Measurements from ENCODE around the gene NT5C2. TPM values are rescaled to one million over a fixed set of nuclear protein-coding genes. Genes with fewer than 3 reads are reported as not detected.

The NT5C2 gene
- total RNA-seq, 1 donor from 2014 or later = 81.0 TPM

GRCh38 chr10:103127241-103127640, 65.8 kb downstream of the NT5C2 start:
- H3K27me3 Mint-ChIP-seq (ENCODE audit: low read depth) = no peaks in the 10 kb centered on the region
- no peak for TF ChIP-seq CTCF (IDR thresholded peaks at IDR 0.05)
- no peak overlapping the region for H3K4me3 Mint-ChIP-seq (ENCODE audit: unreplicated experiment)
- DNase-seq (ENCODE audit: low spot score) = no peak
- peaks cover 26% of the 10 kb centered on the region for H3K4me1 Mint-ChIP-seq (ENCODE audit: low read depth)
- H3K36me3 Mint-ChIP-seq (ENCODE audit: low read depth) = peaks cover 10% of the 10 kb centered on the region
- no peaks in the 10 kb centered on the region for H3K9me3 Mint-ChIP-seq (ENCODE audit: low read depth)
- no peak overlapping the region for H3K27ac Mint-ChIP-seq (ENCODE audit: unreplicated experiment)

GRCh38 chr10:103125323-103126267, 67.5 kb downstream of the NT5C2 start:
- no peak overlapping the region for H3K4me3 Mint-ChIP-seq (ENCODE audit: unreplicated experiment)
- peaks cover 35% of the 10 kb centered on the region for H3K4me1 Mint-ChIP-seq (ENCODE audit: low read depth)
- no peaks in the 10 kb centered on the region for H3K27me3 Mint-ChIP-seq (ENCODE audit: low read depth)
- TF ChIP-seq CTCF (IDR thresholded peaks at IDR 0.05) = no peak
- H3K36me3 Mint-ChIP-seq (ENCODE audit: low read depth) = peaks cover 7% of the 10 kb centered on the region
- no peaks in the 10 kb centered on the region for H3K9me3 Mint-ChIP-seq (ENCODE audit: low read depth)
- no peak for DNase-seq (ENCODE audit: low spot score)
- H3K27ac Mint-ChIP-seq (ENCODE audit: unreplicated experiment) = no peak overlapping the region

GRCh38 chr10:103124420-103125096, 68.5 kb downstream of the NT5C2 start:
- Mint-ChIP-seq H3K27me3 (ENCODE audit: low read depth) (no peaks in the 10 kb centered on the region), H3K36me3 (ENCODE audit: low read depth) (peaks cover 6% of the 10 kb centered on the region), H3K4me1 (ENCODE audit: low read depth) (peaks cover 43% of the 10 kb centered on the region), H3K4me3 (ENCODE audit: unreplicated experiment) (no peak overlapping the region), H3K9me3 (ENCODE audit: low read depth) (no peaks in the 10 kb centered on the region), H3K27ac (ENCODE audit: unreplicated experiment) (no peak overlapping the region)
- no peak for DNase-seq (ENCODE audit: low spot score)
- TF ChIP-seq CTCF (IDR thresholded peaks at IDR 0.05) = no peak

- no peaks in the 10 kb centered on the region for H3K27me3 Mint-ChIP-seq (ENCODE audit: low read depth)
- peak; percentile 16 for TF ChIP-seq CTCF (IDR thresholded peaks at IDR 0.05)
- H3K27ac Mint-ChIP-seq (ENCODE audit: unreplicated experiment) = no peak overlapping the region
- H3K4me3 Mint-ChIP-seq (ENCODE audit: unreplicated experiment) = no peak overlapping the region
- H3K4me1 Mint-ChIP-seq (ENCODE audit: low read depth) = peaks cover 48% of the 10 kb centered on the region
- H3K9me3 Mint-ChIP-seq (ENCODE audit: low read depth) = no peaks in the 10 kb centered on the region
- no peak for DNase-seq (ENCODE audit: low spot score)
- peaks cover 6% of the 10 kb centered on the region for H3K36me3 Mint-ChIP-seq (ENCODE audit: low read depth)
Measured at GRCh38 chr10:103123282-103124024, 69.6 kb downstream of the NT5C2 start.

Measured in chondrocyte (in vitro differentiated cells).